Measurements from ENCODE around the gene ZMAT3.

DNA sequence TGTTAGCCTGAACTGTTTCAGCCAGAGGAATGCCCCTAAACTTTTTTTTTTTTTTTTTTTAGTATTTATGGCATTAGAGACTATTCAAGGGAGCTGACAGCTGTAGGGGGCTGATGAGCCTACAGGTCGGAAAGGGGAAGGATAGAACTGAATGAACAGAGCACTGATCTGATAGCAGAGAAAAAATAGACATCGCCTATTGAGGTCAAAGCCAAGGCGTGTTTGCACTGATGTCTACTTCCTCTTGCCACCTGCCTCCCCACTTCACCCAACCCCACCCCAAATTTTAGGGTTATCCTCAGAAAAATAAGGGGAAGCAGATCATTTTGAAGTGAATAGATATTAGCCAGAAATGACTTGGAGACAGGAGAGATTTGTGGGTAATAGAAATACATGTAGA lies 3.0 kb upstream of the ZMAT3 start:
- TF ChIP-seq HMG20A (CRISPR knock-in tag; IDR thresholded peaks at IDR 0.05; ENCODE audit: borderline replicate concordance) = no peak
- no peak for TF ChIP-seq ATF7 (IDR thresholded peaks at IDR 0.05)
- no peak for TF ChIP-seq ATF7 (CRISPR knock-in tag; IDR thresholded peaks at IDR 0.05)
- no peak for TF ChIP-seq MEIS2 (CRISPR knock-in tag; IDR thresholded peaks at IDR 0.05)
- TF ChIP-seq MAFF (IDR thresholded peaks at IDR 0.05; ENCODE audit: low read depth, low read length) = no peak
- TF ChIP-seq, protein P1, sequence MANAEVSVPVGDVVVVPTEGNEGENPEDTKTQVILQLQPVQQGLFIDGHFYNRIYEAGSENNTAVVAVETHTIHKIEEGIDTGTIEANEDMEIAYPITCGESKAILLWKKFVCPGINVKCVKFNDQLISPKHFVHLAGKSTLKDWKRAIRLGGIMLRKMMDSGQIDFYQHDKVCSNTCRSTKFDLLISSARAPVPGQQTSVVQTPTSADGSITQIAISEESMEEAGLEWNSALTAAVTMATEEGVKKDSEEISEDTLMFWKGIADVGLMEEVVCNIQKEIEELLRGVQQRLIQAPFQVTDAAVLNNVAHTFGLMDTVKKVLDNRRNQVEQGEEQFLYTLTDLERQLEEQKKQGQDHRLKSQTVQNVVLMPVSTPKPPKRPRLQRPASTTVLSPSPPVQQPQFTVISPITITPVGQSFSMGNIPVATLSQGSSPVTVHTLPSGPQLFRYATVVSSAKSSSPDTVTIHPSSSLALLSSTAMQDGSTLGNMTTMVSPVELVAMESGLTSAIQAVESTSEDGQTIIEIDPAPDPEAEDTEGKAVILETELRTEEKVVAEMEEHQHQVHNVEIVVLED (CRISPR knock-in tag; IDR thresholded peaks at IDR 0.05; ENCODE audit: borderline replicate concordance) = no peak
- no peak for TF ChIP-seq ZIK1 (CRISPR knock-in tag; IDR thresholded peaks at IDR 0.05; ENCODE audit: borderline replicate concordance, low read depth)
- no peak for TF ChIP-seq SSRP1 (CRISPR knock-in tag; IDR thresholded peaks at IDR 0.05)
- no peak for TF ChIP-seq TP53 (CRISPR knock-in tag; conservative IDR thresholded peaks at IDR 0.05)
